ENCODE results near the gene HOXB2. TPM values are rescaled to one million over a fixed set of nuclear protein-coding genes. Genes with fewer than 3 reads are reported as not detected.

The HOXB2 gene
- total RNA-seq (1 to 10 TPM; 4.8 to 4.9 TPM), total RNA-seq (2.6 to 39.2 (median 15.0) reads per million in 172 experiments)
- polyA plus RNA-seq (2013, experiment 1 of 2): 37.1 TPM
- polyA plus RNA-seq (2013, experiment 2 of 2): 20.2 TPM

DNA sequence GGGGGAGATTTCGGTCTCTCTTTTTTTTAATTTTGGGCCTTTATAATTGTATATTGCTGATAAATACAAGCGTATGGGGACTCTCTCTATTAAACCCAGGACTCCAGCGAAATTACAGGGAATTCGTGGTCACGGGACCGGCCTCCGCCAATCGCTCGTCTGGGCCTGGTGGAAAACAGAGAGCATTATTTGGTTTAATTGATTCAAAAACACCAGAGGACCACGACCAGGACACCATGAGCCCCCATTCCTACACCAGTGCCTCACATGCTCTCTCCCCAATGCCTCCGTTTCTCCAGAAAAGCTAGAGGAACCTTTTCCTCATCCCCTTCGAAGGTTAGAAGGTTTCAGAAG, at the start of gene HOXB2:
Gene HOXB2 (minus strand): TSS at position 88 of the 354 bp plus-strand sequence. CDS start 198 bp downstream, outside the sequence.
- POLR2A ChIA-PET: no interaction called here
- Histone ChIP-seq H3K36me3 (ENCODE audit: insufficient read depth, low read length) (no peaks in the 10 kb centered on the region), H3K4me1 (ENCODE audit: insufficient read depth, low read length) (peaks cover 70% of the 10 kb centered on the region), H3K27me3 (ENCODE audit: control insufficient read depth in 1 of 2, insufficient read depth in 2 of 2, low read length in 2 of 2) (no peaks in the 10 kb centered on the region), H3K9me3 (ENCODE audit: control insufficient read depth in 1 of 2, insufficient read depth in 1 of 2, low read length in 2 of 2) (no peaks in the 10 kb centered on the region), H3K4me3 (ENCODE audit: low read length) (peak within 1 kb of the TSS; percentile 88), H3K27ac (ENCODE audit: low read depth in 1 of 2, low read length in 2 of 2) (peak within 1 kb of the TSS; percentile 71 to 77)
- ATAC-seq (ENCODE audit: poor library complexity) (no peak), DNase-seq (no peak)
- Mint-ChIP-seq H3K27ac (peak within 1 kb of the TSS; percentile 80), H3K4me1 (ENCODE audit: low read depth) (peaks cover 56% of the 10 kb centered on the region), H3K4me3 (peak within 1 kb of the TSS; percentile 91), H3K36me3 (ENCODE audit: low read depth) (no peaks in the 10 kb centered on the region), H3K9me3 (no peaks in the 10 kb centered on the region), H3K27me3 (peaks cover 68% of the 10 kb centered on the region)
- CTCF ChIA-PET: no interaction called here
- TF ChIP-seq, protein P1, sequence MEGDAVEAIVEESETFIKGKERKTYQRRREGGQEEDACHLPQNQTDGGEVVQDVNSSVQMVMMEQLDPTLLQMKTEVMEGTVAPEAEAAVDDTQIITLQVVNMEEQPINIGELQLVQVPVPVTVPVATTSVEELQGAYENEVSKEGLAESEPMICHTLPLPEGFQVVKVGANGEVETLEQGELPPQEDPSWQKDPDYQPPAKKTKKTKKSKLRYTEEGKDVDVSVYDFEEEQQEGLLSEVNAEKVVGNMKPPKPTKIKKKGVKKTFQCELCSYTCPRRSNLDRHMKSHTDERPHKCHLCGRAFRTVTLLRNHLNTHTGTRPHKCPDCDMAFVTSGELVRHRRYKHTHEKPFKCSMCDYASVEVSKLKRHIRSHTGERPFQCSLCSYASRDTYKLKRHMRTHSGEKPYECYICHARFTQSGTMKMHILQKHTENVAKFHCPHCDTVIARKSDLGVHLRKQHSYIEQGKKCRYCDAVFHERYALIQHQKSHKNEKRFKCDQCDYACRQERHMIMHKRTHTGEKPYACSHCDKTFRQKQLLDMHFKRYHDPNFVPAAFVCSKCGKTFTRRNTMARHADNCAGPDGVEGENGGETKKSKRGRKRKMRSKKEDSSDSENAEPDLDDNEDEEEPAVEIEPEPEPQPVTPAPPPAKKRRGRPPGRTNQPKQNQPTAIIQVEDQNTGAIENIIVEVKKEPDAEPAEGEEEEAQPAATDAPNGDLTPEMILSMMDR (IDR thresholded peaks at IDR 0.05): no peak
- intact Hi-C loops (cut with DNase I, micrococcal nuclease): no loop called here

DNA sequence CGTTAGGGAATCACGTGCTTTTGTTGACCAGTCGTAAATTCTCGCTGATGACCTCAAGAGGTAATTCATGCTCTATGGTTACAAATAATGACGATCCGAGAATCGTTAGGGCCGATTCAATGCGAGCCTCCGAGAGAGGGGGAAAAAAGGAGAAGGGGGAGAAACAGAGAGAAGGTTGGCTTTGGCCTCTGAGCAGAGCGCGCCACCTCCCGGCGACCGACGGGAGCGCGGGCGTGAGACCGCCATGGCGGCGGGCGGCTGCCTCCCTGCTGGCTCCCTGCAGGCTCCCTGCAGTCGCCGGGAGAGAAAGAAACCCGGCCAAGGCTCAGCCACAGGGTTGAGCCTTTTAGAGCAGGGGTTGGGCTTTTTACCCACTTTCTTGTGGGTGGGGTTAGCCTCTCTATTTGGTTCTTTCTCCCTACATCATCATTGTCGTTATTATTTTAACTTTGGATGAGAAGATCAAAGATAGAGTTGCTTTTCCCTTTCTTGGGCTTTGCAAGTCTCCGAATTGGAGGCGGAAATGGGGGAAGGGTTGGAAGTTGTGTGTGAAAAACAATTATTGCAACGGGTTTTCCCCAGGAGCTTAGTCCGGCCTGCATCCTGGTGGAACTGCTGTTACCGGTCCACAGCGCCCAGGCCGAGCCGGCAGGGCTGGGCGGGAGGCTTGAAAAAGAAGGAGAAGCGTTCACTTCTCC, 49.1 kb upstream of the HOXB2 start:
- ChIA-PET CTCF (interaction anchor here (1.1 to 5.0 kb wide), 9 partner anchors 20 to 286 kb away, joined by 3 to 24 read pairs (median 13); no protein-coding TSS in a partner anchor), POLR2A (interaction anchor here (0.9 to 1.5 kb wide), 4 partner anchors 25 to 420 kb away, joined by 3 to 5 read pairs (median 4); no protein-coding TSS in a partner anchor)
- Histone ChIP-seq H3K4me1 (ENCODE audit: insufficient read depth, low read length) (peaks cover 53% of the 10 kb centered on the region), H3K4me3 (ENCODE audit: low read length) (peak overlapping the region; percentile 45), H3K27ac (ENCODE audit: low read depth in 1 of 2, low read length in 2 of 2) (no peak overlapping the region), H3K36me3 (ENCODE audit: insufficient read depth, low read length) (no peaks in the 10 kb centered on the region), H3K27me3 (ENCODE audit: control insufficient read depth in 1 of 2, insufficient read depth in 2 of 2, low read length in 2 of 2) (peaks cover 83 to 94% of the 10 kb centered on the region in 2 experiments), H3K9me3 (ENCODE audit: control insufficient read depth in 1 of 2, insufficient read depth in 1 of 2, low read length in 2 of 2) (peaks cover 0 to 24% of the 10 kb centered on the region in 2 experiments)
- peak; percentile 74 for ATAC-seq (ENCODE audit: poor library complexity)
- H3K27me3 Mint-ChIP-seq: peaks cover 98% of the 10 kb centered on the region
- peak overlapping the region; percentile 74 for H3K4me3 Mint-ChIP-seq
- no peak overlapping the region for H3K27ac Mint-ChIP-seq
- H3K9me3 Mint-ChIP-seq: no peaks in the 10 kb centered on the region
- H3K4me1 Mint-ChIP-seq (ENCODE audit: low read depth): peaks cover 46% of the 10 kb centered on the region
- TF ChIP-seq, protein P1 (IDR thresholded peaks at IDR 0.05): peak; percentile 83
- peak; percentile 61 to 91 (median 82) for DNase-seq
- no peaks in the 10 kb centered on the region for H3K36me3 Mint-ChIP-seq (ENCODE audit: low read depth)
- intact Hi-C loops (cut with DNase I, micrococcal nuclease): loop anchor here (1.0 to 5.0 kb wide), 7 partner anchors 101 to 512 kb away; no protein-coding TSS in a partner anchor

DNA sequence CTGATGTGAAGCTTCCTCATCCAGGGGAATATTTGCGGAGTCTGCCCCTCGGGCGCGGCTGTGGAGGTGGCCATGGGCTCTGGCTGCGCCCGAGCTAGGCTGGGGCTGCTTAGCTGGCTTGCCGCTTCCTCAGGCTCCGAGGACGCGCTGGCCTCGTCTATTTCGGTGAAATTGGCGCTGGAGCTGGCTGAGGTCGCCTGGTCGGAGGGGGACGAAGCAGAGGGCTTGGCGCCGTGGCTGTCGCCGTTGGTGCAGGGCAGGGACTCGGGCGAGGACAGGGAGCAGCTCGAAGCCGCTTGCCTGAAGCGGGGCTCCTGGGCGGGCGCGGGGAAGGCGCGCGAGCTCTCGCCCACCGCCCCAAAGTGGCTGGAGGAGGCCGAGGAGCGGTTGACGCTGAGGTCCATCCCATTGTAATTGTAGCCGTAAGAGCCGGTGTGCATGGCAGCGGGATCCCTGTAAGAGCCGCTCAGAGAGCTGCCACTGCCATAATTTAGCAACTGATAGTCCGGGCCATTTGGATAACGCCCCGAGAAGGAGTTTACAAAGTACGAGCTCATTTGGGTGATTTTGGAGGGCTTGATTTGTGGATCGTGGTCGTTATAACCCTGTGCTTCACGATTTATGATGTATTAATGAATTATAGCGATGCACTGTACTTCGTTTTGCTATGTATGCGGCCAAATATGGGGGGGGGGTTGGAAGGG, 48.4 kb upstream of the HOXB2 start, which contains the start of gene HOXB5:
Gene HOXB5 (minus strand): TSS at position 654 of the 704 bp plus-strand sequence. CDS start 97 bp downstream, at position 557.
- H3K27me3 ChIP-seq (ENCODE audit: control insufficient read depth in 1 of 2, insufficient read depth in 2 of 2, low read length in 2 of 2): peaks cover 83 to 94% of the 10 kb centered on the region in 2 experiments
- peak; percentile 19 for ATAC-seq (ENCODE audit: poor library complexity)
- Mint-ChIP-seq H3K27ac (no peak within 1 kb of the TSS), H3K9me3 (no peaks in the 10 kb centered on the region), H3K4me1 (ENCODE audit: low read depth) (peaks cover 39% of the 10 kb centered on the region), H3K27me3 (peaks cover 98% of the 10 kb centered on the region), H3K36me3 (ENCODE audit: low read depth) (no peaks in the 10 kb centered on the region), H3K4me3 (peak within 1 kb of the TSS; percentile 74)
- TF ChIP-seq, protein P1 (IDR thresholded peaks at IDR 0.05): no peak
- ChIA-PET CTCF (interaction anchor here (0.5 to 5.0 kb wide), 14 partner anchors 10 to 285 kb away, joined by 3 to 24 read pairs (median 6); no protein-coding TSS in a partner anchor), POLR2A (interaction anchor here (0.5 to 1.5 kb wide), 8 partner anchors 17 to 419 kb away, joined by 3 to 6 read pairs (median 4); no protein-coding TSS in a partner anchor)
- peaks cover 0 to 24% of the 10 kb centered on the region in 2 experiments for H3K9me3 ChIP-seq (ENCODE audit: control insufficient read depth in 1 of 2, insufficient read depth in 1 of 2, low read length in 2 of 2)
- H3K4me1 ChIP-seq (ENCODE audit: insufficient read depth, low read length): peaks cover 51% of the 10 kb centered on the region
- no peak within 1 kb of the TSS for H3K27ac ChIP-seq (ENCODE audit: low read depth in 1 of 2, low read length in 2 of 2)
- no peaks in the 10 kb centered on the region for H3K36me3 ChIP-seq (ENCODE audit: insufficient read depth, low read length)
- peak within 1 kb of the TSS; percentile 45 for H3K4me3 ChIP-seq (ENCODE audit: low read length)
- intact Hi-C loops (cut with DNase I, micrococcal nuclease): loop anchor here (1.0 to 5.0 kb wide), 6 partner anchors 100 to 511 kb away; no protein-coding TSS in a partner anchor
- peak in 3 of 14 experiments; percentile 47 to 53 (median 47) for DNase-seq

All from CD4-positive, alpha-beta T cell (primary cell).